ENCODE results near the gene MAML2. TPM values are rescaled to one million over a fixed set of nuclear protein-coding genes. Genes with fewer than 3 reads are reported as not detected.

The MAML2 gene
- total RNA-seq, 4 donors from 2014 or later, result 20.0 to 33.7 (median 23.2) TPM

DNA sequence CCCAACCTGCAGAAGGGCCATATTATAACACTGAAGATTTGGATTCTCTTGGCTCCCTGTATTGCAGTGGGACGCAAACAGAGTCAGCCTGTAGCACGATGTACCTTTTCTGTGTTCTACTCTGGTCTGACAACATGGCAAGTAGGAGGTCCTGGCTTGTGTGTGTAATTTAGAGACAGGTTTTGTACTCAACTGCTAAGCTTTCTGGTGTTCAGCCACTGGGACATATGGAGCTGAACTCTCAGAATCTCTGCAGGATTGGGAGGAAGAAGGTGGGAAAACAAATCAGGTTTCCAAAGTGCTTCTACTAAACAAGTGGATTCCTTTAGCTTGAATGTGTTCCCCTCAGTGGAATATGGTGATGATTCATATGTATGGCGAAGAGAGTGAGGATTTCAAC is 226.6 kb downstream of the MAML2 start:
- Histone ChIP-seq H3K4me1 (peaks cover 16 to 38% (median 33%) of the 10 kb centered on the region in 4 donors), H3K27ac (replicated peaks in 1 of 4) (no peak overlapping the region), H3K4me3 (no peak overlapping the region), H3K9me3 (no peaks in the 10 kb centered on the region), H3K36me3 (no peaks in the 10 kb centered on the region), H3K27me3 (no peaks in the 10 kb centered on the region)
- no peak for DNase-seq (ENCODE audit: extremely low spot score)
- 93% methylated on average over 3 of the region's 3 CpGs for WGBS
- TF ChIP-seq, protein P1, sequence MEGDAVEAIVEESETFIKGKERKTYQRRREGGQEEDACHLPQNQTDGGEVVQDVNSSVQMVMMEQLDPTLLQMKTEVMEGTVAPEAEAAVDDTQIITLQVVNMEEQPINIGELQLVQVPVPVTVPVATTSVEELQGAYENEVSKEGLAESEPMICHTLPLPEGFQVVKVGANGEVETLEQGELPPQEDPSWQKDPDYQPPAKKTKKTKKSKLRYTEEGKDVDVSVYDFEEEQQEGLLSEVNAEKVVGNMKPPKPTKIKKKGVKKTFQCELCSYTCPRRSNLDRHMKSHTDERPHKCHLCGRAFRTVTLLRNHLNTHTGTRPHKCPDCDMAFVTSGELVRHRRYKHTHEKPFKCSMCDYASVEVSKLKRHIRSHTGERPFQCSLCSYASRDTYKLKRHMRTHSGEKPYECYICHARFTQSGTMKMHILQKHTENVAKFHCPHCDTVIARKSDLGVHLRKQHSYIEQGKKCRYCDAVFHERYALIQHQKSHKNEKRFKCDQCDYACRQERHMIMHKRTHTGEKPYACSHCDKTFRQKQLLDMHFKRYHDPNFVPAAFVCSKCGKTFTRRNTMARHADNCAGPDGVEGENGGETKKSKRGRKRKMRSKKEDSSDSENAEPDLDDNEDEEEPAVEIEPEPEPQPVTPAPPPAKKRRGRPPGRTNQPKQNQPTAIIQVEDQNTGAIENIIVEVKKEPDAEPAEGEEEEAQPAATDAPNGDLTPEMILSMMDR (IDR thresholded peaks at IDR 0.05), result no peak
- TF ChIP-seq POLR2A (IDR thresholded peaks at IDR 0.05; ENCODE audit: low read depth) (no peak), EP300 (IDR thresholded peaks at IDR 0.05) (no peak), POLR2AphosphoS5 (IDR thresholded peaks at IDR 0.05) (no peak)
- intact Hi-C loops (cut with DNase I), result no loop called here

DNA sequence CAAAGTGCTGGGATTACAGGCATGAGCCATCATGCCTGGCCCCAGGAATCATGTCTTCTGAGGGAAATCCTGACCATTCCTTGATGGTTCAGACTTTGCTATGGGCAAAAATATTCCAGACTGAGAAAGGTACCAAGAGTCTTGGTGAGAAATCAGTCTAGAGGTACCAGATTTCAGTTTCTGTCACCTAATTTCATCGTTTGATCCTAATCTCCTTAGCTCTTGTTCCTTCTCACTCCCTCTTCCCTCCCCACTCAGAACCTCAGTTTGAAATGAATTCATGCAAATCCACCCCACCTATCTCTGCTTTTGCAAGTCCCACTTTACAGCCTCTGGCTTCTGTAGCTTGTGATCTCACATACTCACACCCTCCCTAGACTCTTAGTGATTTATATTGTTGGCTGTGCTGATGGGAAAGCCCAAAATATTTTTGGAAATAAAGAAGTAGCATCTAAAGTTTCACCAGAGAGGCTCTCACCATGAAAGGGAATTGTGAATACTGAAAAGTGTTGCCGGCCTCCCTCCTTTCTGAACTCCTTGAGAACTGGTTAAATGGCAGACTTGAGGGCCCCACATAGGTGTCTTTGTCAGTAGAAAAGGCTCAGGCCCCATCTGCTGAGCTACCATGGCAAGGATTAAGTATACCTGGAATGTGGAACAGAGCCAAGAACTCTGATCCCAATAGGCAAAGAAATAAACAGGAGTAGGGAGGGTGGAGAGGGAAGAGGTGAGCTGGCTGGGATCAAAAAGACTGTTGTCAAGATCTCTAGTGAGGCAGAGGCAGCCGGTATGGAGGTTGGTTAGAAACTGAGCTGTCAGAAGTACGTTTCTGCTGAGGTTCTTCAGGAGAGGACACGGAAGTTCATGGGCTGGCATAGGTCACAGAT is 228.6 kb downstream of the MAML2 start:
- DNase-seq (ENCODE audit: extremely low spot score), result no peak
- WGBS, result 63% methylated on average over 5 of the region's 5 CpGs
- H3K36me3 ChIP-seq, result no peaks in the 10 kb centered on the region
- peaks cover 16 to 39% (median 35%) of the 10 kb centered on the region in 4 donors for H3K4me1 ChIP-seq
- H3K27me3 ChIP-seq, result no peaks in the 10 kb centered on the region
- no peaks in the 10 kb centered on the region for H3K9me3 ChIP-seq
- intact Hi-C loops (cut with DNase I), result no loop called here
- TF ChIP-seq, protein P1 (IDR thresholded peaks at IDR 0.05), result no peak
- no peak for TF ChIP-seq POLR2A (IDR thresholded peaks at IDR 0.05; ENCODE audit: low read depth)
- TF ChIP-seq EP300 (IDR thresholded peaks at IDR 0.05), result no peak
- no peak for TF ChIP-seq POLR2AphosphoS5 (IDR thresholded peaks at IDR 0.05)
- peak overlapping the region; percentile 64 to 73 (median 72) for H3K27ac ChIP-seq (replicated peaks in 1 of 4)
- no peak overlapping the region for H3K4me3 ChIP-seq

DNA sequence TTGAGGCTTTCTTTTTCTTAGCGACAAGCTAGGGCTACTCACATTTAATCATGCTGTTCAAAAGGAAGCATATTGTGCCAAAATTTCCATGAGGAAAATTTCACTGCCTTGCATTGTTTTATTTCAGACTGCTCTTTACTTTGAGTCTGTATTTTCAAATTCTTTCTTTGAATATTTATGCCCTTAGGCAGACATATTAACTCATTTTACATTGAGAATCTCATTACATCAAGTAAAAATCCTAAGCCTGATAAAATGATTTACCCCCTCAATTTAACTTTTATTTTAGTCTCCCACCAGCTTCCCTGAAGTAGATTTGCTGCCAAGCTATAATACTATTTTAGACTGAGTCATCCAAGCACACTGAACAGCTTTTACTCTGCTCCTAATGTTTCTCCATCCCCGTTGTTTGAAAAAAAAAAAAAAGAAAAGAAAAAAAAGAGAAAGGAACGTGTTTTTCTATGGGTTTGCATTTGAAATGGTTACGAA is 229.8 kb downstream of the MAML2 start:
- H3K4me1 ChIP-seq, result peaks cover 16 to 44% (median 39%) of the 10 kb centered on the region in 4 donors
- H3K9me3 ChIP-seq, result no peaks in the 10 kb centered on the region
- whole genome bisulfite sequencing, result 15% methylated on average over 4 of the region's 4 CpGs
- H3K36me3 ChIP-seq, result no peaks in the 10 kb centered on the region
- peak overlapping the region; percentile 64 to 73 (median 72) for H3K27ac ChIP-seq (replicated peaks in 1 of 4)
- TF ChIP-seq POLR2A (IDR thresholded peaks at IDR 0.05; ENCODE audit: low read depth), result no peak
- H3K27me3 ChIP-seq, result no peaks in the 10 kb centered on the region
- H3K4me3 ChIP-seq, result peak overlapping the region in 1 of 4 donors; percentile 1
- no peak for DNase-seq (ENCODE audit: extremely low spot score)
- intact Hi-C loops (cut with DNase I), result no loop called here

DNA sequence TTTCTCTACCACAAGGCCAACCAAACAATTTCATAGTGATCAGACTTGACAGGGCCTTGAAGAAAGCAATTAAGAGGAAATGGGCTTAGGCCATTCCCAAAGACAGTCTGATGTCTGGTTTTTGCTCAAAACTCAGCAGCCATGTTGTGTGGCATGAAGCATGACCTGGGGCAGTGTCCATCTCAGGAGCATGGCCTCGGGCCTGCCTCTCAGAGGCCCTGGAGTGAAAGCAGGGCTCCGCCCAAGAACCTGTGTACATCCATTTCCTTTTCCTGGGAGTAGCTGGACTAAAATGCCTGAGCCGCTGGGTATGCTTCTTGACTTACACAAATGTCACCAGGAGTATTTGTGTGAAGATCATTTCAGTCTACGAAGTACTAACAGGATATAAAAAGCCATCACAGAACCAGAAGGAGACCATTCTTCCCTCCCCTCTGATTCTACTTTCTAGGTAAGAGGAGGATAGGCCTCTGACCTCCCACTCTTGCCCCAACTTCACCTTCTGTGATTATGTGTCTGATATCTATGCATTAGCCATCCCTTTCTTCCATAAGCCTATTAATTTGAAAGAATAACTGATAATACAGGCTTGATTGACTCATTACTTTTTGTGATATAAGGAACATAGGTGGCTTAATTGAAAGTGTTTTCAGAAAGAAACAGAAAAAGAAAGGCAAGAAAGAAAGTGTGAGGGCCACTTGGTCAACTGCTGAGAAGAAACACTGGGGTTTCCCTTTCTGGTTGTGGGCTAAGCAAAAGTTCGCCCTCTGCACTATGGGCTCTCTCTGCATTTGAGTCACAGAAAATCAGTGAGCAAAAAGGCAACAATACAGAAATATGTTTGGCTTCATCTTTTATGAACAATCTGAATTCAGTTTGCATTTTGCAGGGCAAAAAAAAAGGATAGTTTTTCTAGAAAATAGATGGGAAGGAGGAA is 230.5 kb downstream of the MAML2 start:
- no peak overlapping the region for H3K4me3 ChIP-seq
- H3K27ac ChIP-seq (replicated peaks in 1 of 4), result peak overlapping the region; percentile 64 to 73 (median 72)
- no peak for TF ChIP-seq POLR2A (IDR thresholded peaks at IDR 0.05; ENCODE audit: low read depth)
- TF ChIP-seq EP300 (IDR thresholded peaks at IDR 0.05), result no peak
- TF ChIP-seq, protein P1 (IDR thresholded peaks at IDR 0.05), result no peak
- TF ChIP-seq POLR2AphosphoS5 (IDR thresholded peaks at IDR 0.05), result no peak
- no peaks in the 10 kb centered on the region for H3K27me3 ChIP-seq
- WGBS, result 64% methylated on average over 5 of the region's 5 CpGs
- DNase-seq (ENCODE audit: extremely low spot score), result no peak
- intact Hi-C loops (cut with DNase I), result no loop called here
- H3K9me3 ChIP-seq, result no peaks in the 10 kb centered on the region
- peaks cover 16 to 44% (median 39%) of the 10 kb centered on the region in 4 donors for H3K4me1 ChIP-seq
- no peaks in the 10 kb centered on the region for H3K36me3 ChIP-seq

Measured in esophagus muscularis mucosa (tissue), 4 donors.